Kidney capillary endothelial cell (primary cell): ENCODE measurements around the gene GRK6.
"Not testable (repeated sequence)": the region's sequence is repeated elsewhere in the genome, so short reads cannot be mapped to it uniquely, and the experiment has no call there.

Experiments
- DNase-seq: peaks from one replicate; pipeline ENCODE4 v3.0.0-alpha.2; 2018; ENCODE audit warnings: low spot score

The GRK6 gene

DNA sequence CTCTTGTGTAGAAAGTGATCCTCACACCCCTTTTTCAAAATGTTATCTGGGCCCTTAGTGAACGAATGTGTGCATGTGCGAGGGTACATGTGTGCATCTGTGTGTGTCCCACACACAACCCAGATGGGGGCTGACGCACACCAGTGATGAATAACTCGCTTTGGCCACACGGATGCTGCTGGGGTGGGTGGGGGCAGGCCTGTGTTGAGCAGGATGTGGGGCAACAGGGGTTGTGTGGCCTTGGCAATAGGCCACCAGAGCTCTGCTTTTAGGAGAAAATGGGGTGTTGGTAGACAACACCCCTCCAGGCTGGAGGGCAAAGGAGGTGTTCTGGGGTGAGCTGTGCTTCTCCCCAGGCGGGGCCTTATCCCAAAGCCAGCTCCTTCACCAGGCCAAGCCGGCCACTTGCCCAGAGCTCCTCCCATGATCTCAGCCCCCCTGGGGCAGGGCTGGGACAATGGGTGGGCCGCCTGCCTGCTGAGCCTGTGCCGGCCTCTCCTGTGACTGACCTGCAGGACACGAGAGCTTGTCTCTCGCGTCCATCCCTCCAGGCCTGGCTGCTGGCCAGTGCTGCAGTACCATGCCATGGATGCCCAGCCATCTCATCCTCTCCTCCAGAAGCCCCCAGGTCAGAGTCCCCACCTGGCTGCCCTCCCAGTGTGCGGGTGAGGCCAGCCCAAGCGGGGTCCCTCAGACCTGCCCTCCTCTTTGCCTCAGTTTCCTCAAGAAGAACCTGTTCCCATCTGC is 45.3 kb downstream of the GRK6 start:
- no peak for DNase-seq

DNA sequence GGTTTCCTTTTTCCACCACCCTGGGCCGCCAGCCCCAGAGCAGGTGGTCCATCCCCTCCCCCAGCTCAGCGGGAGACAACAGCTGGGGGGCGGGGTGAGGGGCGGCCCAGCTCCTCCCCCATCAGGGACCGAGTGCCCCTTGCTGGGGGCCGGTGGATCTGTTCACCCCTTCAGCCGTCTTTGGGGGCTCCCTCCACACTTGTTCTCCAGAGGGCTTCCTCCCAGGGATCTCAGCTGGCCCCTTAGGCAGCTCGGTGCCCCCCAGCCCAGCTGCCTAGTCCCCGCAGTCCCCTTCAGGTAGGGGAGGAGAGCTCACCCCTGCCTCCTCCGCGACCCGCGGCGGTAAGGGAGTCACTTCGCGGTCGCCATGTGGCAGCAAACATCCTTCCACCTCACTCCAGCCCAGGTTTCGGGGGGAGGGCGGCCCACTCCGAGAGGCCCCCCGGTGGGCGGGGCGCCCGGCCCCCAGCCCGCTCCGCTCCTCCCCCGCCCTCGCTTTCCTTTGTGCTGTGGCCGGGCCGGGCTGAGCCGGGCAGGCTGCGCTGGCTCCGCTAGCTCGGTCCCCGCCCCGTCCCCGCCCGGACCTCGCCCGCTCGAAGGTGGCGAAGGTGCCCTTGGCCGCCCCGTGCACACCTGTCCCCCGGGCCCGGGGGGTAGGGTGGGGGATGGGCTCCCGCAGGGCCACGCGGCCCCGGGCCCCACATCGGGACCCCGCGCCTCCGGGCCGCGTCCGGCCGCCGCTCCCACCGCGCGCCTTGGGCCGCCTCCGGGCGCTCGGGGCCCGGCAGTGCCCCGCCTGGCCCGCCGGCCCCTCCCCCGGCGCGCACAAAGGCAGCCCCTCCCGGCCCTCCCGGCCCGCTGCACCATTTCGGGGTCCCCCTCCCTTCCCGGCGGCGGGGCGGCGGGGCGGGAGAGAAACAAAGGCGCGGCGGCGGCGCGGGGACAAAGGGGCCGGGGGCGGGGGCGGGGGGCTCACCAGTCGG is 46.3 kb downstream of the GRK6 start:
- DNase-seq: no peak

DNA sequence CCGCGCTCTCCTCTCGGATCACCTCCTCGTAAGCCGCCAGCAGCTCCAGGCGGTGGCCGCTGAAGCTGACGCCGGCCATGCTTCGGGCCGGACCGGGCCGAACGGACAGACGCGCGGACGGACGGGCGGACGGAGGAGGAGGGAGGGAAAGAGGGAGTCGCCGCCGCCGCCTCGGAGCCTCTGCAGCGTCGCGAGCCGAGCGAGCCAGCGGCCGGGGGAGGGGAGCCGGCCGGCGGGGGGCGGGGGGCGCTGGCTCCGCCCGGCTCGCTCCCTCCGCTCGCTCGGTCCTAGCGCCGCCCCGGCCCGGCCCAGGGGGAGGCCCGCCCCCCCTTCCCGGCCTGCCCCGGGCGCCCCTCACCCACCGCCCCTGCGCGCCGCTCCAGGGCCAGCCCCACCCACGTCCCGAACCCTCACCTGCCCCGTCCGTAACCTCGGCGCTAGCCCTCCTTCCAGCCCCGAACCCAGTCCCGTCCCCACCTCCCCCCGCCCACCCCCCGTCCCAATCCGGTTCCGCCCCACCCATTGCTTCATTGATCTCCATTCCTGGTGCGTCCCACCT is 47.0 kb downstream of the GRK6 start, which contains the start of gene DBN1:
DBN1 (minus strand) TSS at position 192 of the 559 bp plus-strand sequence; CDS start at position 79, 113 bp downstream.
- peak; percentile 63 for DNase-seq

DNA sequence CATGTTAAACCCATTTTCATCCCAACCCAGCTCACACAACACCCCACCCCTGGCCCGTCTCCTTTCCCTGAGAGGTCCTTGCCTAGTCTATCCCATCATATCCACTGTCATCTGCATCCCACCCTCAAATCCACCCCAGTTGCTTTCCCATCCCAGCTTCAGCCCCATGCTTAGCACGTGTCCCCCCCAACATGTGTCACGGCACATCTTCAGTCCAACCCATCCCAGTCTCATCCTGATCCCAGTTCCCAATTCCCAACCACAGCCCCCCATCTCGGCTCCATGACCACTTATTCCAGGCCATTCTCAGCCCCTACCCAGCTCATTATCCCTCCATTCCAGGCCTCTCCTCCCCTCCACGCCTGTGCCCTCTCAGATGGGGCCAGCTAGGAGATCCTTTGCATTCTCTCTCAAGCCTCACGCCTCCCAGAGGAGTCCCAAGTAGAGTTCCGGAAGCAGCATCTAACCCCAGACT is 47.6 kb downstream of the GRK6 start:
- DNase-seq: no peak

DNA sequence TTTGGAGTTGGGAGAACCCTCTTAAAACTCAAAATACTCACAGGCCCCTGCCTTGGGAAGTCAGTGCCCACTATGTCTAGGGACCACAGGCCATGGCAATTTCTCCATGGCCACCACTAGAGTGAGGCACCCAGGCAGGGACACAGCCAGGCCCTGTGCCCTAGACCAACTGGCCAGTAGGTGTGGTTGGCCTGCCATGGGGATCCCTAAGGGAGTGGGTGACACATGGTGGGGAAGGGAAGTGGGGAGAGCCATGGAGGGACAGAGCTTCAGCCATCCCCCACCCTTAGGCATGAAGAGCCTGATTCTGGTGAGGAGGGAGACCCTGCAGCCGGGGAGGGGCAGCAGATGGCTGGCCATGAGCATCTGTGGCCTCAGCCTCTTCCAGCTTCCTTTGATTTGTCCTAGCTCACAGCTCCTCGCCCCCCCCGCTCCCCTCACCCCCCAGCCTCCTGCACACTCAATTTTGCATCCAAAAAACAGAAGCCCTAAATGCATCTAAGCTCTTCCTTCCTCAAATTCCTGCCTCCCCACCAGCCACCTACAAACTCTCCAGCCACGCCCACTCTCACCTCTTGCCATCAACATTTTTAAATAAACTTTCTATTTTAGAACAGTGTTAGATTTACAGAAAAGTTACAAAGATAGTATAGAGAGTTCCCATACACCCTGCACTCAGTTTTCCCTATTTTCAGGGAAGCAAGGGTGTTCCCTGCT is 48.5 kb downstream of the GRK6 start:
- DNase-seq: no peak

DNA sequence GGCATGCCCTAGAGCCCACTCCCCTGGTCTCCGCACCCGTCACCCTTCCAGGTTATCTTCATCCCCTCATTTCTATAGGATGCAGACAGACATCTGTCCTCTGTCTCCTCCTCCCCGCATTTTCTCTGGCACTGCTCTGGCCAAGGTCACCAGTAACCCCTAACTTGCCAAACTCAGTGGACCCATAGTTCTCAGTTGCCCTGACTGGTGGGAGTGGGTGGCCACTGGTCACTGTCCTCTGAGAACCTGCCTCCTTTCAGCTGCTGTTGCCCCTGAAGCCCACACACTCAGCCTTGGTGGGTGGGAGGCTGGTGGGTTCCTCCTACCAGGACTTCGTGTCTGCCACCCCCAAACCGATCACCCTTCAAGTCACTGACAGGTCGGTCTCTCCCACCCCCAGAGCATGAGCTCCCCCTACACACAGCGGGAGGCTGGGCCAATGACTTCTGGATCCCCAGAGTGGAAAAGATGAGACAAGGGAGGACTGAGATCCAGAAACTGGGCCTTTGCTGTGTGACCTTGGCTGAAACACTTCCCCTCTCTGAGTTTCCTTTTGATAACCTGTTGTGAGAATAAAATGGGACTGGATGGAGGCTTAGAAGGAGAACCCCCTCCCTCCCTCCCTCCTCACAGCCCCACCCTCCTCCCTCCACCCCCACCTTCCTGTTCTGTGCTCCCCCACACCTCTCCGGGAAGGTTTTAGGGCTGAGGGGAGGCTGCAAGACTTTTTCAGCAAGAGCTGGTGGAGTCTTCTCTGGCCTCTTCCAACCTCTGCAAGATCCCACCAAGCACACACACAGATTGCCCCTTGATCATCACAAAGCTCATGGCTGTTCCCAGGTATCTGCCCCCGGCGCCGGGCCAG is 49.3 kb downstream of the GRK6 start:
- no peak for DNase-seq

DNA sequence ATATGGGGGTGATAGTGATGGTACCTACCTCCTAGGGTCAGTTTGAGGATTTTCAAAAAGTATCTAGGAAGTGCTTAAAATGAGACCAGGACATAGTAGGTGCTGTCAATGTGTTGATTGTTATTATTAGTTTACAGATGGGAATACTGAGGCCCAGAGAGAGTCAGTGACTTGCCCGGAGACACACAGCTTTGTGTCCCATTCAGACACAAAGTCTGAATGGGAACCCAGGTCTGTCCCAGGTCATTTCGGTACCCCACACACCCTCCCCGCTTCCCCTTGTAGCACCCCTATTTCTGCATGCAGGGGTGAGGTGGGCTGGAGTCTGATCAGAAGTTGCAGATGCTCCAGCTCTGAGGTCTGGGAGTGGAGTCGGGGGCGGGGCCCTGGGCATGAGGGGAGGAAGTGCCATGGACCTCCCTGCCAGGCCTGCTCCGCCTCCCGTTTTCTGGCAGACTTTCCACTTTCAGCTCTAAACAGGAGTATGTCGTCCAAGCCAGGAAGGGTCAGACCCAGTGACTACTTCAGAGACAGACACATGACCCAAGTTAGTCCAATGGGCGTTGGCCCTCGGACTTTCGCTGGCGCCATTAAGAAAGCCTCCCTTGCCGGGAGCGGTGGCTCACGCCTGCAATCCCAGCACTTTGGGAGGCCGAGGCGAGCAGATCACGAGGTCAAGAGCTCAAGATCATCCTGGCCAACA is 50.2 kb downstream of the GRK6 start:
- DNase-seq: no peak

DNA sequence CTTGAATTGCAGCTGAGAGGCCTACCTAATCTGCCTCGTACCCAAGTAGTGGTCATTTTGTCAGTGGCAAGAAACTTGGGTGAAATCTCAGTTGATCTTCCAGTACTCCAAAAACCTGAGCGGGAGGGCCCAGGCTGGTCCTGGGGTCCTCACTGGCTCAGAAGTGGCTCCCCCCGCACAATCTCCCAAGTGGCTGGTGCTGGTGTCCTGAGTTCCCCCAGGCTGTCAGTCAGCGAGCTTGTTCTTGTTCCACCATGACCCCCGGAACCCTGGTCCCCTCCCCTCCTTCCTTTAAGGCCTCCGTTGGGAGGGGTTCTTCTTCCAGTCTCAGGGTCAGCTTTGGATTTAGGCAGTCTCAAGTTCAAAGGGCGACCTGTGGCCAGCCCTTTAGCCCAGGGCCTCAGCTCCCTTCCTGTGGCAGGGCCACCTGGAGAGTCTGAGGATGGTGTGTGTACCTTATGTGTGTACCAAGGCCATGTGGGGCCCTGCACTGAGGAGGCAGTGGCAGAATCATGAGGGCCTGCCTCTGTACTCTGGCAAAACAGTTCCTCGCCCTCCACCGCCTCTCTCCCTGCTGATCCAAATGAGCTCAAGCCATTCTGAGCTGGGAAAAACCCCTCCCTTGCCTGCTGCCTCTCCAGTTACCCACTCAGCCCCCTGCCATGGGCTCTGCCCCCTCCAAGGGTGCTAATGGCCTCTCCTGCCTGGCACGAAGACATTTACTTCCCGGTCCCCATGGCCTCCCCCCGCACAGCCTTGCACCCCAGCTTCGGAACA is 51.4 kb downstream of the GRK6 start:
- DNase-seq: no peak

DNA sequence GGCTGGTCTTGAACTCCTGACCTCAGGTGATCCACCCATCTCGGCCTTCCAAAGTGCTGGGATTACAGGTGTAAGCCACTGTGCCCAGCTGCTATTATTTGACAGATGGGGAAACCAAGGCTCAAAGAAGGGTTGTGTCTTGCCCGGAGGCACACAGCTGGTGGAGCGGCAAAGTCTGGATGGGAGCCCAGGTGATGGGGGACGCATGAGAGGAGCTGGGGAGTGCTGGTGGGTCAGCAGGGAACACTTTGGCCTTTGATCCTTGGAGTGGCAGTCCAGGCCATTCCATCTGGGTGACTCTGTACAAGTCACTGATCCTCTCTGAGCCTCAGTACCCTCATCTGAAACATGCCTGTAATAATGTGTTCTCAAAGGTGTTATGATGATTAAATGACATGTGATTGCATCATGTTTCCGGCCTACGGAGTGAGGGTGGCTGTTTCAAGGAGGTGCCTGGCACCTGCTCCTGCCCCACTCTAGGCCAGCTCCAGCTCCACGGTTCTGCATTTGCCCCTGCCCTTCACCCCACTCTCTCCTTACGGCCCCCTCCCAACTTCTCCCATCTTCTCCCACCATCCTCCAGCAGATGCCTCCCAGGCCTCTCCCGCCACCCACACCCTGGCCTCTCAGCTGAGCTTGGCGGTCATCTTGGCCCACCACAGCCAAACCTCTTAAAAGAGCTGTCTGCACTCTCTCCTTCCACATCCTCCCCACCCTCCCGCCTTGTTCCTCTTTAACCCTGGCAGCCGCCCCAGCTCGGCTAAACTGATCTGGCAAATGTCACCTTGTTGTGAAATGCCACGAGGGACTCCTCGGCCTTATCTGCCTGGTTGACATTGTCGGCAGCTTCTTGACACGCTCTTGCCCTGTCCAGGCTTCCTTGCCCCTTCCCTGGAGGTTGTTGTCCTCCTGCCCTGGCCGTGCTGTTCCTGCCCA is 52.5 kb downstream of the GRK6 start:
- no peak for DNase-seq

DNA sequence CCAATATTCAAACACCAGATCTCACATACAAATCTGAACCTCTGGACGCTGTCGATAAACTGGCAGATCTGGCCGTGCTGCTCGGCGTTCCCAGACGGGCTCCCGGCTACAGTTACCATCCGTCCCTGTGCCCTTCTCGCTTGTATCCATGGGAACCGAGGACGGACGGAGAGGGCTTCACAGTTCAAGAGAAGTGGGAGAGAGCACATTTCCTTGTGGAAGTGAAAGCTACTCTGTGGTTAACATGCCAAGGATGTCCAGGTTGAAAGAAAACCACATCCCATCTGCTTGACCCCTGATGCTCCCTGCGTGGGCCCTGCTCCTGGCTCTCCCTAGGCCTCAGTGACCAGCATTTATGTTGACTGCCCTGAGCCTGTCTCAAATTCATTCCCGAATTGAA is 53.3 kb downstream of the GRK6 start:
- no peak for DNase-seq

DNA sequence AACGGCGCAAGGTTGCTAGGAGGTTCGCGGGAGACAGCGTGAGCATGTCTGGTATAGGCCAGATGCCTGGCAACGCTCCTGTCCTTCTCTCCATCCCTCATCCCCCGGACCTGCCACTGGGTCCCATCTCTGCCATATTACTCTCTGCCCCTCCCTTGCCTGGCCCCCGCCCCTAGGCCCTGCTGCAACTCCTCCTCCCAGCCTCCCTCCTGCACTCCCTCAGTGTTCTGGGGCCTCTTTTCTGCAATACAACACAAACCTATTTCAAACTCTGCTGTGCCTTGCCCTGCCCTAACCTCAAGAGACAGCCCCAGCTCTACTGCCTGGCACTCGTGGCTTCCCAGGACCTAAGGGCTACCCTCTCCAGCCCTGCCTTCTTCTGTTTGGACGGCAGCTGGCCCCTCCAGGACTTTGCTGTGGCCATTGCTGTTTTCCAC is 55.9 kb downstream of the GRK6 start:
- DNase-seq: no peak

DNA sequence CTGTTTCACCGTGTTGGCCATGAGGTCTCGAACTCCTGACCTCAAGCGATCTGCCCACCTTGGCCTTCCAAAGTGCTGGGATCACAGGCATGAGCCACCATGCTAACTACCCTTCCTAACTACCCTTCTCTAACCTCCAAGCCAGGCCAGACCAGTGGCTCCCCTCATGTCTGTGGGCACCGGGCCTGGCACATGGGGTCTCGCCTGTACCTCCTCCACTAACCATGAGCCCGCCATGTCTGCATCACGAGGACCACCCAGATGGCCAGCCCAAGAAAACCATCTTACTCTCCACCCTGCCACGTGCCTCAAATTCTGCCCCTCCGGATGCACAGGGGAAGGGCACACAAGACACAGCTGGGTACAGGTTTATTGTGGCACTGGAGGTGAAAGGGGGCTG is 56.6 kb downstream of the GRK6 start:
- DNase-seq: no peak

DNA sequence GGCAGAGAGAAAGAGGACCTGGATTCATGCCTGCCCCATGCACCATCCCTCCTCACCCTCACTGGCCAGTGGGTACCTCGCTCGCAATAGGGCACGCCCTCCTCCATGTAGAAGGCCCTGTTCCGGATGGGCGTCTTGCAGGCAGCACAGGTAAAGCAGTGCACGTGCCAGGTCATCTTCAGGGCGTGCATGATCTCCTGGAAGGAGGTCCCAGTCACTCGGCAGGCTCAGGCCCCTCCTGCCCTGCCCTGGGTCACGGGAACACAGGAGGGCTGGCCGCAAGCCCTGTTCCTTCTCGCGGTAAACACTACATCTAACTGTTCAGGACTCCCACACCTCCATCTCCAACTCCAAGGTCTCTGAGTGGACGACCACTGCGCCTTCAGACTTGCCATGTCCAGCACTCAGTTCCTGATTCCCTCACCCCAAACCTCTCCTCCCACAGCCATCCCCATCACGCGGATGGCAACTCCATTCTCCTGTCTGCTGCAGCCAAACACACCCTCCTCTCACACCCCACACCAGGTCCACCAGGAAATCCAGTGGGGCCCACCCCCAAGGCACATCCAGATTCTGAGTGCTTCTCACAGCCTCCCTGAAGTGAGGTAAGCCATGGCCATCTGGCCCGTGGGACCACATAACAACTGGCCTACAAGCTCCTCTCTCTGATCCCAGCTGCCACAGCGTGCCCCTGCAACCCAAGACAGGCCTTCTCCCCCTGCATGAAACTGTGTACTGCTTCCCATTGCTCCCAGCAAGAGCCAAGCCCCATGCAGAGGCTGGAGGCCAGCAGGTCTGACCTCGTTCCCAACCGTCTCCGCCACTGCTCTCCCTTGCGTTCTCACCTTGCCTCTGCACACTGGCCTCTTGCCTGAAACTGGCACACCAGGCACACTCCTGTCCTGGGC is 57.8 kb downstream of the GRK6 start:
- DNase-seq: no peak

DNA sequence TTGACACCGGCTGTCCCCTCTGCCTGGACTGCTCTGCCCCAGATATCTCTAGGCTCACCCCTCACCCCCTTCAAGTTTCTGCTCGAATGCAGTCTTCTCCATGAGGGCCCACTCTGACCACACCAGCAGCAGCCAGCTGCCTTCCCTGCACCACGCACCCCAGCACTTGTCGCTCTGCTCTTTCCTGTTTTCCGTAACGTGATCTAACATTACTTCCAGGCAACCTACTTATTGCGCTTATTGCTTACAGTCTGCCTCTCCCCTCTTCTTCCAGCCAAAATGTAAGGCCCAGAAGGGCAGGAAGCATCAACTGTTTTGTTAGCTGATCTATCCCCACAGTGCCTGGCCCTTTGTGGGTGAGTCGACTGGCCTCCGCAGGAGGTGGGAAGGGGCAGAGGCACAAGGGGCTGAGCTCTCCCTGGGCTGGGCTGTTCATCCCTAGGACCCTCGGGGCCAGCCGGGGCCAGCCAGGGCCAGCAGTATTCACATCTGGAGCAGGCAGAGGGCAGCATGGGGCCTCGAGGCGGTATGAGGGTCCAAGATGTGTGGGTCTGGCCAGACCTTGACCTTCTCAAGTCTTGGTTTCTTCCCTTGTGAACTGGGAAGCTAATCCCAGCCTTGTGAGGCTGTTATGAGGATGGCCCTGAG is 58.5 kb downstream of the GRK6 start:
- no peak for DNase-seq

DNA sequence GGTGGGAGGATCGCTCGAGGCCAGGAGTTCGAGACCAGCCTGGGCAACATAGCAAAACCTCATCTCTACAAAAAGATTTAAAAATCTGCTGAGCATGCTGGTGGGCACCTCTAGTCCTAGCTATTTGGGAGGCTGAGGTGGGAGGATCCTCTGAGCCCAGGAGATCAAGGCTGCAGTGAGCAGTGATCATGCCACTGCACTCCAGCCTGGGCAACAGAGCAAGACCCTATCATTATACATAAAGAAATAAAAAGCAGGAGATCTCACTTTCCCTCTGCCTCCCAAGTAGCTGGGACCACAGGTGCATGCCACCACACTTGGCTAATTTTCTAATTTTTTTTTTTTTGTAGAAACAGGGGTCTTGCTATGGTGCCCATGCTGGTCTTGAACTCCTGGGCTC is 59.3 kb downstream of the GRK6 start:
- not testable (repeated sequence) for DNase-seq

DNA sequence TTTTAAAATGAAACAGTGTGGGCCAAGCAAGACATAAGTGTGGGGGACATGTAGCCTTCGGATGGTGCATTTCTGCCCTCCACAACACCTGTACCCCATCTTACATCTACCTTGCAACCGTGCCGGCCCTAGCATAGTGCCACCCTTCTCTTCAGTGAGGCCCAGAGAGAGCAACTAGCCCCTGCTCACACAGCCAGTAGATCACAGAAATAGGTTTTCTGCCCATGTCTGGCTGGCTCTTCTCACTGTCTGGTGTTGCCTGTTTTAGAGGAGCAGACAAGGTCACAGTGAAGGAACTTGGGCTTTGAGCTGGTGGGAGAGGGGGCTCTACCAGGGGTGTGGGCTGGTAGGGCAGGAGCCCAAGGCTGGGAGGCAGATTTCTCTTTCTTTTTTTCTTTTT is 59.8 kb downstream of the GRK6 start:
- DNase-seq: no peak

DNA sequence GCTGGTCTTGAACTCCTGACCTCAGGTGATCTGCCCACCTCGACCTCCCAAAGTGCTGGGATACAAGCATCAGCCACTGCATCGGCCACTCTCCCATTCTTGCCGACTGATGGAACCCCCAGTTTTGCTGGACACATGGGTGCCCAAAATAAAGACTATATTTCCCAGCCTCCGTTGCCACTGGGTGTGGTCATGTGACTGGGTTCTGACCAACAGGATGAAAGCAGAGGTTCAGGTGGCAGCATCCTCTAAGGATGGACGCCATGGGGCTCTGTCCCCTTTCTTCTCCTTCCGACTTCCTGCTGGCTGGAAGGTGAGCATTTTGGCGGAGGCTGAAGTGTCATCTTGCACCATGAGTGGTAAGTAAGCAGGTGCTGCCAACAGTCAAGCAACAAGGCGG is 60.7 kb downstream of the GRK6 start:
- no peak for DNase-seq
